H9 (cell line): ENCODE measurements around the gene RAX2. TPM values are rescaled to one million over a fixed set of nuclear protein-coding genes. Genes with fewer than 3 reads are reported as not detected.

Experiments used
- DNase-seq: peaks from one replicate; pipeline ENCODE4 v3.0.0-alpha.2; 2017
- H2AFZ ChIP-seq: one replicate; pipeline ENCODE4 v1.6.1; 2013; ENCODE audit warnings: mild to moderate bottlenecking, low read length, control low read depth, moderate library complexity
- H2AK5ac ChIP-seq: 2 replicates; pipeline ENCODE4 v1.6.1; 2013; ENCODE audit warnings: low read length, control low read depth, mixed read lengths; ENCODE audit not compliant: insufficient read length
- H2BK120ac ChIP-seq: one replicate; pipeline ENCODE4 v1.6.1; 2013; ENCODE audit warnings: low read depth, mild to moderate bottlenecking, low read length, control low read depth, inconsistent platforms; ENCODE audit not compliant: poor library complexity, severe bottlenecking
- H2BK12ac ChIP-seq: 2 replicates; pipeline ENCODE4 v1.6.1; 2013; ENCODE audit warnings: low read length, control low read depth, mixed read lengths, low read depth; ENCODE audit not compliant: insufficient read length
- H2BK15ac ChIP-seq: 2 replicates; pipeline ENCODE4 v1.6.1; 2013; ENCODE audit warnings: low read depth, low read length, control low read depth
- H2BK20ac ChIP-seq: one replicate; pipeline ENCODE4 v1.6.1; 2013; ENCODE audit warnings: low read depth, mild to moderate bottlenecking, low read length, control low read depth, inconsistent platforms; ENCODE audit not compliant: poor library complexity, severe bottlenecking
- H2BK5ac ChIP-seq: 2 replicates; pipeline ENCODE4 v1.6.1; 2013; ENCODE audit warnings: low read length, control low read depth, mixed read lengths; ENCODE audit not compliant: insufficient read length
- H3K14ac ChIP-seq: 2 replicates; pipeline ENCODE4 v1.6.1; 2013; ENCODE audit warnings: low read length, control low read depth; ENCODE audit not compliant: insufficient read depth
- H3K18ac ChIP-seq: 2 replicates; pipeline ENCODE4 v1.6.1; 2013; ENCODE audit warnings: low read depth, mild to moderate bottlenecking, mixed read lengths, low read length, control low read depth; ENCODE audit not compliant: insufficient read length
- H3K23ac ChIP-seq: 2 replicates; pipeline ENCODE4 v1.6.1; 2013; ENCODE audit warnings: low read length, control low read depth, mixed read lengths, low read depth; ENCODE audit not compliant: insufficient read length
- H3K23me2 ChIP-seq: 2 replicates; pipeline ENCODE4 v1.6.1; 2013; ENCODE audit warnings: low read depth, mild to moderate bottlenecking, mixed read lengths, low read length, control low read depth; ENCODE audit not compliant: insufficient read length, poor library complexity, severe bottlenecking
- H3K27ac ChIP-seq: 2 replicates; pipeline ENCODE4 v1.5.1; 2013; ENCODE audit warnings: low read length, control low read depth, mixed read lengths, low read depth; ENCODE audit not compliant: insufficient read length
- H3K27me3 ChIP-seq: 2 replicates; pipeline ENCODE4 v1.6.1; 2013; ENCODE audit warnings: low read length, control low read depth, inconsistent platforms; ENCODE audit not compliant: insufficient read depth
- H3K4ac ChIP-seq: 2 replicates; pipeline ENCODE4 v1.6.1; 2013; ENCODE audit warnings: low read depth, mild to moderate bottlenecking, control low read depth, inconsistent platforms, low read length, moderate library complexity
- H3K4me1 ChIP-seq: 2 replicates; pipeline ENCODE4 v1.6.1; 2013; ENCODE audit warnings: low read length, control low read depth, inconsistent platforms; ENCODE audit not compliant: insufficient read depth
- H3K4me2 ChIP-seq: 2 replicates; pipeline ENCODE4 v1.6.1; 2013; ENCODE audit warnings: low read length, control low read depth, mixed read lengths; ENCODE audit not compliant: insufficient read length, insufficient read depth
- H3K56ac ChIP-seq: 2 replicates; pipeline ENCODE4 v1.6.1; 2013; ENCODE audit warnings: low read depth, mild to moderate bottlenecking, mixed read lengths, low read length, control low read depth; ENCODE audit not compliant: insufficient read length
- H3K79me1 ChIP-seq: 2 replicates; pipeline ENCODE4 v1.6.1; 2013; ENCODE audit warnings: low read depth, mild to moderate bottlenecking, moderate library complexity, low read length, control low read depth, inconsistent platforms; ENCODE audit not compliant: insufficient read depth, poor library complexity, severe bottlenecking
- H3K79me2 ChIP-seq: 2 replicates; pipeline ENCODE4 v1.6.1; 2013; ENCODE audit warnings: low read length, control low read depth, inconsistent platforms; ENCODE audit not compliant: insufficient read depth
- H3K9ac ChIP-seq: 2 replicates; pipeline ENCODE4 v1.6.1; 2013; ENCODE audit warnings: low read length, control low read depth, mixed read lengths; ENCODE audit not compliant: insufficient read length; ENCODE audit errors: extremely low read depth
- H3K9me3 ChIP-seq: one replicate; pipeline ENCODE4 v1.6.1; 2013; ENCODE audit warnings: low read depth, low read length, inconsistent platforms; ENCODE audit not compliant: control insufficient read depth
- H3T11ph ChIP-seq: one replicate; pipeline ENCODE4 v1.6.1; 2013; ENCODE audit warnings: mild to moderate bottlenecking, low read length, control low read depth, inconsistent platforms
- H4K20me1 ChIP-seq: one replicate; pipeline ENCODE4 v1.6.1; 2013; ENCODE audit not compliant: control insufficient read depth, insufficient read length, insufficient read depth
- H4K5ac ChIP-seq: 2 replicates; pipeline ENCODE4 v1.6.1; 2013; ENCODE audit warnings: low read depth, mild to moderate bottlenecking, mixed read lengths, low read length, control low read depth; ENCODE audit not compliant: insufficient read length
- H4K8ac ChIP-seq: replicated peaks from 2 replicates; pipeline ENCODE4 v1.6.1; 2013; ENCODE audit warnings: low read length, control low read depth, mixed read lengths, low read depth; ENCODE audit not compliant: insufficient read length
- H4K91ac ChIP-seq: 2 replicates; pipeline ENCODE4 v1.6.1; 2013; ENCODE audit warnings: low read depth, mild to moderate bottlenecking, moderate library complexity, mixed read lengths, low read length, control low read depth; ENCODE audit not compliant: insufficient read length
- H3K27ac Mint-ChIP-seq, 3 experiments: 2 replicates in 2 of 3; 3 replicates in 1 of 3; pipeline ENCODE4 v1.8.0; 2020 to 2021; ENCODE audit warnings: mixed read lengths in 3 of 3, mild to moderate bottlenecking in 1 of 3, moderate library complexity in 1 of 3
- H3K27me3 Mint-ChIP-seq: 2 replicates; pipeline ENCODE4 v1.8.0; 2021; ENCODE audit warnings: low read depth, mild to moderate bottlenecking, moderate library complexity, mixed read lengths
- H3K36me3 Mint-ChIP-seq, 3 experiments: 2 replicates in 2 of 3; 3 replicates in 1 of 3; pipeline ENCODE4 v1.8.0; 2020 to 2021; ENCODE audit warnings: low read depth in 3 of 3, mixed read lengths in 3 of 3; ENCODE audit not compliant: insufficient read depth in 1 of 3
- H3K4me1 Mint-ChIP-seq, 2 experiments: 2 replicates each; pipeline ENCODE4 v1.8.0; 2020; ENCODE audit warnings: mixed read lengths in 2 of 2
- H3K4me3 Mint-ChIP-seq, 2 experiments: 2 replicates in 1 of 2; 3 replicates in 1 of 2; pipeline ENCODE4 v1.8.0; 2020 to 2021; ENCODE audit warnings: mild to moderate bottlenecking in 2 of 2, mixed read lengths in 2 of 2, moderate library complexity in 1 of 2
- H3K9me3 Mint-ChIP-seq, 2 experiments: 2 replicates in 1 of 2; 3 replicates in 1 of 2; pipeline ENCODE4 v1.8.0; 2020; ENCODE audit warnings: mild to moderate bottlenecking in 2 of 2, mixed read lengths in 2 of 2, moderate library complexity in 1 of 2
- WGBS: extraction: QIAGEN DNeasy Blood & Tissue Kit; methylation state at CpG from one replicate; pipeline ENCODE4 v1.1.7; 2013; ENCODE audit warnings: missing lambda C conversion rate, low lambda C conversion rate, mixed read lengths; ENCODE audit not compliant: insufficient read length; ENCODE audit errors: extremely low coverage; 5-methylcytosine and 5-hydroxymethylcytosine counted together
- total RNA-seq: library from RNA; stranded (reverse); gene quantifications from 2 replicates; pipeline ENCODE4 v1.2.1, GENCODE V29; 2021
- TF ChIP-seq, protein P1 (sequence below): fragments of 200-600 bp; sonication (generic); conservative IDR thresholded peaks from 3 replicates; pipeline ENCODE4 v1.8.0; 2021; ENCODE audit warnings: antibody characterized with exemption, mild to moderate bottlenecking

The RAX2 gene
- total RNA-seq, 1 experiment from 2014 or later: not detected

DNA sequence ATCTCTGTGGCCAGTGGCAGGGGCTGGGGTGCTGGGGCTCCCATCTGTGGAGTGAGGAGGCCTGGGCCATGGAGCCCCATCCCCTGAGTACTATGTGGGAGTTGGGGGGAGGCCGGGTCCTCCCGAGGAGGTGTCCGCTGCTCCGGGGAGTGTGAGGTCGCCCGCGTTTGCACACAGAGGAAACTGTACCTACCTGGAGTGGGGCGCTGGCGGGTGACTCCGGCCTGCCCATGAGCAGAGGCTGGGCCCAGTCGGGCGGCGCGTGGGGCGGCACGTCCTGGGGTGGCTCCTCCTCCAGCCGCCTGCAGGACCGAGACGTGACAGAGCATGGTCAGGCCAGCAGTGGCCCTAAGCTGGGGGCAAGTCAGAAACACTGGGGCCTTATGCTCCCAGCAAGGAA lies 48.0 kb upstream of the RAX2 start:
- Histone ChIP-seq H2AK5ac (no peak overlapping the region), H3K79me2 (no peaks in the 10 kb centered on the region), H3K4me2 (no peak overlapping the region), H4K5ac (no peak overlapping the region), H2BK5ac (no peak overlapping the region), H3K27me3 (no peaks in the 10 kb centered on the region), H4K8ac (no peak overlapping the region), H3K23me2 (no peaks in the 10 kb centered on the region), H3K27ac (no peak overlapping the region), H3K9ac (no peak overlapping the region), H3K9me3 (no peaks in the 10 kb centered on the region), H3K4ac (no peak overlapping the region), H3K23ac (no peak overlapping the region), H2BK12ac (no peak overlapping the region), H2BK120ac (no peak overlapping the region), H3K14ac (no peak overlapping the region; the same call in 1 of the 2 replicates), H3K4me1 (no peaks in the 10 kb centered on the region), H3K79me1 (no peaks in the 10 kb centered on the region), H2BK15ac (no peak overlapping the region), H3K56ac (no peak overlapping the region), H3T11ph (no peak overlapping the region), H4K20me1 (no peaks in the 10 kb centered on the region), H4K91ac (no peak overlapping the region), H2AFZ (no peak overlapping the region), H3K18ac (no peak overlapping the region), H2BK20ac (no peak overlapping the region)
- no peaks in the 10 kb centered on the region; a peak in 1 of 4 replicates for H3K4me1 Mint-ChIP-seq
- H3K4me3 Mint-ChIP-seq: no peak overlapping the region
- no peak overlapping the region for H3K27ac Mint-ChIP-seq
- H3K36me3 Mint-ChIP-seq: no peaks in the 10 kb centered on the region
- no peaks in the 10 kb centered on the region for H3K9me3 Mint-ChIP-seq
- H3K27me3 Mint-ChIP-seq: peaks cover 23% of the 10 kb centered on the region
- DNase-seq: no peak
- WGBS: no CpG with 5 or more reads among the region's 19 CpGs
- TF ChIP-seq, protein P1, sequence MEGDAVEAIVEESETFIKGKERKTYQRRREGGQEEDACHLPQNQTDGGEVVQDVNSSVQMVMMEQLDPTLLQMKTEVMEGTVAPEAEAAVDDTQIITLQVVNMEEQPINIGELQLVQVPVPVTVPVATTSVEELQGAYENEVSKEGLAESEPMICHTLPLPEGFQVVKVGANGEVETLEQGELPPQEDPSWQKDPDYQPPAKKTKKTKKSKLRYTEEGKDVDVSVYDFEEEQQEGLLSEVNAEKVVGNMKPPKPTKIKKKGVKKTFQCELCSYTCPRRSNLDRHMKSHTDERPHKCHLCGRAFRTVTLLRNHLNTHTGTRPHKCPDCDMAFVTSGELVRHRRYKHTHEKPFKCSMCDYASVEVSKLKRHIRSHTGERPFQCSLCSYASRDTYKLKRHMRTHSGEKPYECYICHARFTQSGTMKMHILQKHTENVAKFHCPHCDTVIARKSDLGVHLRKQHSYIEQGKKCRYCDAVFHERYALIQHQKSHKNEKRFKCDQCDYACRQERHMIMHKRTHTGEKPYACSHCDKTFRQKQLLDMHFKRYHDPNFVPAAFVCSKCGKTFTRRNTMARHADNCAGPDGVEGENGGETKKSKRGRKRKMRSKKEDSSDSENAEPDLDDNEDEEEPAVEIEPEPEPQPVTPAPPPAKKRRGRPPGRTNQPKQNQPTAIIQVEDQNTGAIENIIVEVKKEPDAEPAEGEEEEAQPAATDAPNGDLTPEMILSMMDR: no peak
